H9 (cell line): ENCODE measurements around the gene FBXO31. TPM values are rescaled to one million over a fixed set of nuclear protein-coding genes. Genes with fewer than 3 reads are reported as not detected.

Source experiments
- DNase-seq: peaks from one replicate; pipeline ENCODE4 v3.0.0-alpha.2; 2017
- H2AFZ ChIP-seq: one replicate; pipeline ENCODE4 v1.6.1; 2013; ENCODE audit warnings: mild to moderate bottlenecking, low read length, control low read depth, moderate library complexity
- H2AK5ac ChIP-seq: 2 replicates; pipeline ENCODE4 v1.6.1; 2013; ENCODE audit warnings: low read length, control low read depth, mixed read lengths; ENCODE audit not compliant: insufficient read length
- H2BK120ac ChIP-seq: one replicate; pipeline ENCODE4 v1.6.1; 2013; ENCODE audit warnings: low read depth, mild to moderate bottlenecking, low read length, control low read depth, inconsistent platforms; ENCODE audit not compliant: poor library complexity, severe bottlenecking
- H2BK12ac ChIP-seq: 2 replicates; pipeline ENCODE4 v1.6.1; 2013; ENCODE audit warnings: low read length, control low read depth, mixed read lengths, low read depth; ENCODE audit not compliant: insufficient read length
- H2BK15ac ChIP-seq: 2 replicates; pipeline ENCODE4 v1.6.1; 2013; ENCODE audit warnings: low read depth, low read length, control low read depth
- H2BK20ac ChIP-seq: one replicate; pipeline ENCODE4 v1.6.1; 2013; ENCODE audit warnings: low read depth, mild to moderate bottlenecking, low read length, control low read depth, inconsistent platforms; ENCODE audit not compliant: poor library complexity, severe bottlenecking
- H2BK5ac ChIP-seq: 2 replicates; pipeline ENCODE4 v1.6.1; 2013; ENCODE audit warnings: low read length, control low read depth, mixed read lengths; ENCODE audit not compliant: insufficient read length
- H3K14ac ChIP-seq: 2 replicates; pipeline ENCODE4 v1.6.1; 2013; ENCODE audit warnings: low read length, control low read depth; ENCODE audit not compliant: insufficient read depth
- H3K18ac ChIP-seq: 2 replicates; pipeline ENCODE4 v1.6.1; 2013; ENCODE audit warnings: low read depth, mild to moderate bottlenecking, mixed read lengths, low read length, control low read depth; ENCODE audit not compliant: insufficient read length
- H3K23ac ChIP-seq: 2 replicates; pipeline ENCODE4 v1.6.1; 2013; ENCODE audit warnings: low read length, control low read depth, mixed read lengths, low read depth; ENCODE audit not compliant: insufficient read length
- H3K23me2 ChIP-seq: 2 replicates; pipeline ENCODE4 v1.6.1; 2013; ENCODE audit warnings: low read depth, mild to moderate bottlenecking, mixed read lengths, low read length, control low read depth; ENCODE audit not compliant: insufficient read length, poor library complexity, severe bottlenecking
- H3K27ac ChIP-seq: 2 replicates; pipeline ENCODE4 v1.5.1; 2013; ENCODE audit warnings: low read length, control low read depth, mixed read lengths, low read depth; ENCODE audit not compliant: insufficient read length
- H3K27me3 ChIP-seq: 2 replicates; pipeline ENCODE4 v1.6.1; 2013; ENCODE audit warnings: low read length, control low read depth, inconsistent platforms; ENCODE audit not compliant: insufficient read depth
- H3K4ac ChIP-seq: 2 replicates; pipeline ENCODE4 v1.6.1; 2013; ENCODE audit warnings: low read depth, mild to moderate bottlenecking, control low read depth, inconsistent platforms, low read length, moderate library complexity
- H3K4me1 ChIP-seq: 2 replicates; pipeline ENCODE4 v1.6.1; 2013; ENCODE audit warnings: low read length, control low read depth, inconsistent platforms; ENCODE audit not compliant: insufficient read depth
- H3K4me2 ChIP-seq: 2 replicates; pipeline ENCODE4 v1.6.1; 2013; ENCODE audit warnings: low read length, control low read depth, mixed read lengths; ENCODE audit not compliant: insufficient read length, insufficient read depth
- H3K56ac ChIP-seq: 2 replicates; pipeline ENCODE4 v1.6.1; 2013; ENCODE audit warnings: low read depth, mild to moderate bottlenecking, mixed read lengths, low read length, control low read depth; ENCODE audit not compliant: insufficient read length
- H3K79me1 ChIP-seq: 2 replicates; pipeline ENCODE4 v1.6.1; 2013; ENCODE audit warnings: low read depth, mild to moderate bottlenecking, moderate library complexity, low read length, control low read depth, inconsistent platforms; ENCODE audit not compliant: insufficient read depth, poor library complexity, severe bottlenecking
- H3K79me2 ChIP-seq: 2 replicates; pipeline ENCODE4 v1.6.1; 2013; ENCODE audit warnings: low read length, control low read depth, inconsistent platforms; ENCODE audit not compliant: insufficient read depth
- H3K9ac ChIP-seq: 2 replicates; pipeline ENCODE4 v1.6.1; 2013; ENCODE audit warnings: low read length, control low read depth, mixed read lengths; ENCODE audit not compliant: insufficient read length; ENCODE audit errors: extremely low read depth
- H3K9me3 ChIP-seq: one replicate; pipeline ENCODE4 v1.6.1; 2013; ENCODE audit warnings: low read depth, low read length, inconsistent platforms; ENCODE audit not compliant: control insufficient read depth
- H3T11ph ChIP-seq: one replicate; pipeline ENCODE4 v1.6.1; 2013; ENCODE audit warnings: mild to moderate bottlenecking, low read length, control low read depth, inconsistent platforms
- H4K20me1 ChIP-seq: one replicate; pipeline ENCODE4 v1.6.1; 2013; ENCODE audit not compliant: control insufficient read depth, insufficient read length, insufficient read depth
- H4K5ac ChIP-seq: 2 replicates; pipeline ENCODE4 v1.6.1; 2013; ENCODE audit warnings: low read depth, mild to moderate bottlenecking, mixed read lengths, low read length, control low read depth; ENCODE audit not compliant: insufficient read length
- H4K8ac ChIP-seq: replicated peaks from 2 replicates; pipeline ENCODE4 v1.6.1; 2013; ENCODE audit warnings: low read length, control low read depth, mixed read lengths, low read depth; ENCODE audit not compliant: insufficient read length
- H4K91ac ChIP-seq: 2 replicates; pipeline ENCODE4 v1.6.1; 2013; ENCODE audit warnings: low read depth, mild to moderate bottlenecking, moderate library complexity, mixed read lengths, low read length, control low read depth; ENCODE audit not compliant: insufficient read length
- H3K27ac Mint-ChIP-seq, 3 experiments: 2 replicates in 2 of 3; 3 replicates in 1 of 3; pipeline ENCODE4 v1.8.0; 2020 to 2021; ENCODE audit warnings: mixed read lengths in 3 of 3, mild to moderate bottlenecking in 1 of 3, moderate library complexity in 1 of 3
- H3K27me3 Mint-ChIP-seq: 2 replicates; pipeline ENCODE4 v1.8.0; 2021; ENCODE audit warnings: low read depth, mild to moderate bottlenecking, moderate library complexity, mixed read lengths
- H3K36me3 Mint-ChIP-seq, 3 experiments: 2 replicates in 2 of 3; 3 replicates in 1 of 3; pipeline ENCODE4 v1.8.0; 2020 to 2021; ENCODE audit warnings: low read depth in 3 of 3, mixed read lengths in 3 of 3; ENCODE audit not compliant: insufficient read depth in 1 of 3
- H3K4me1 Mint-ChIP-seq, 2 experiments: 2 replicates each; pipeline ENCODE4 v1.8.0; 2020; ENCODE audit warnings: mixed read lengths in 2 of 2
- H3K4me3 Mint-ChIP-seq, 2 experiments: 2 replicates in 1 of 2; 3 replicates in 1 of 2; pipeline ENCODE4 v1.8.0; 2020 to 2021; ENCODE audit warnings: mild to moderate bottlenecking in 2 of 2, mixed read lengths in 2 of 2, moderate library complexity in 1 of 2
- H3K9me3 Mint-ChIP-seq, 2 experiments: 2 replicates in 1 of 2; 3 replicates in 1 of 2; pipeline ENCODE4 v1.8.0; 2020; ENCODE audit warnings: mild to moderate bottlenecking in 2 of 2, mixed read lengths in 2 of 2, moderate library complexity in 1 of 2
- CTCF ChIP-seq: fragments of 200-600 bp; sonication (generic); conservative IDR thresholded peaks from 3 replicates; pipeline ENCODE4 v1.8.0; 2021; ENCODE audit warnings: antibody characterized with exemption, mild to moderate bottlenecking
- WGBS: extraction: QIAGEN DNeasy Blood & Tissue Kit; methylation state at CpG from one replicate; pipeline ENCODE4 v1.1.7; 2013; ENCODE audit warnings: missing lambda C conversion rate, low lambda C conversion rate, mixed read lengths; ENCODE audit not compliant: insufficient read length; ENCODE audit errors: extremely low coverage; 5-methylcytosine and 5-hydroxymethylcytosine counted together
- total RNA-seq: library from RNA; stranded (reverse); gene quantifications from 2 replicates; pipeline ENCODE4 v1.2.1, GENCODE V29; 2021

Gene FBXO31
- total RNA-seq, 1 experiment from 2014 or later, result 24.2 TPM

GRCh38 chr16:87322833-87323726 lies 60.5 kb downstream of the FBXO31 start:
- no peak overlapping the region for H4K91ac ChIP-seq
- H3K4me3 Mint-ChIP-seq, result no peak overlapping the region
- no peak overlapping the region for H2BK120ac ChIP-seq
- H3K79me2 ChIP-seq, result peaks cover 4% of the 10 kb centered on the region; the same call in 1 of the 2 replicates
- H3K27me3 ChIP-seq, result no peaks in the 10 kb centered on the region
- no peak overlapping the region for H3K18ac ChIP-seq
- no peaks in the 10 kb centered on the region for H3K27me3 Mint-ChIP-seq
- no peak overlapping the region for H3K27ac ChIP-seq
- no peaks in the 10 kb centered on the region for H3K79me1 ChIP-seq
- H3K56ac ChIP-seq, result no peak overlapping the region
- H3K4me2 ChIP-seq, result no peak overlapping the region
- H3K23ac ChIP-seq, result no peak overlapping the region
- peaks cover 4% of the 10 kb centered on the region for H3K23me2 ChIP-seq
- no peak overlapping the region for H2AK5ac ChIP-seq
- no peak overlapping the region for H3K4ac ChIP-seq
- no peaks in the 10 kb centered on the region for H3K9me3 Mint-ChIP-seq
- H4K8ac ChIP-seq, result no peak overlapping the region
- H3K9ac ChIP-seq, result no peak overlapping the region
- H4K5ac ChIP-seq, result no peak overlapping the region
- H3T11ph ChIP-seq, result no peak overlapping the region
- H3K4me1 ChIP-seq, result no peaks in the 10 kb centered on the region
- H3K4me1 Mint-ChIP-seq, result peaks cover 7 to 11% of the 10 kb centered on the region in 2 experiments
- DNase-seq, result no peak
- no peak overlapping the region for H2BK15ac ChIP-seq
- H2BK5ac ChIP-seq, result no peak overlapping the region
- H2AFZ ChIP-seq, result no peak overlapping the region
- no peak overlapping the region for H2BK12ac ChIP-seq
- WGBS, result no CpG with 5 or more reads among the region's 35 CpGs
- H3K14ac ChIP-seq, result no peak overlapping the region
- H2BK20ac ChIP-seq, result no peak overlapping the region
- no peaks in the 10 kb centered on the region for H4K20me1 ChIP-seq
- no peak for TF ChIP-seq CTCF
- H3K36me3 Mint-ChIP-seq, result peaks cover 0 to 7% (median 3%) of the 10 kb centered on the region in 3 experiments; a peak in 3 of 7 replicates
- H3K27ac Mint-ChIP-seq, result peak overlapping the region in 2 of 3 experiments; percentile 61 to 76; a peak in 1 of 7 replicates
- no peaks in the 10 kb centered on the region for H3K9me3 ChIP-seq
